SU-DHL-6 (cell line): ENCODE results near the gene CNOT6L.

ENCODE experiments used
- H2AFZ ChIP-seq: fragments of 200-600 bp; sonication (generic); 2 replicates; pipeline ENCODE4 v1.6.1; 2014; ENCODE audit warnings: low read depth, mild to moderate bottlenecking, moderate library complexity, mixed read lengths, antibody characterized with exemption, low read length; ENCODE audit not compliant: severe bottlenecking
- H3F3A ChIP-seq: fragments of 200-600 bp; shearing (Covaris generic); 2 replicates; pipeline ENCODE4 v1.6.0; 2016; ENCODE audit warnings: antibody characterized with exemption, mild to moderate bottlenecking; ENCODE audit not compliant: insufficient read depth
- H3K27ac ChIP-seq: fragments of 200-600 bp; sonication (generic); 2 replicates; pipeline ENCODE4 v1.5.1; 2016; ENCODE audit warnings: low read depth, mild to moderate bottlenecking, low read length, moderate library complexity, mixed read lengths
- H3K27me3 ChIP-seq: fragments of 200-600 bp; sonication (generic), shearing (Covaris generic); 2 replicates; pipeline ENCODE4 v1.6.0; 2014; ENCODE audit warnings: mild to moderate bottlenecking, low read length
- H3K36me3 ChIP-seq: fragments of 200-600 bp; sonication (generic); 2 replicates; pipeline ENCODE4 v1.6.1; 2014; ENCODE audit warnings: mild to moderate bottlenecking, low read length, mixed read lengths
- H3K4me2 ChIP-seq: fragments of 300-600, 200-600 bp; shearing (Covaris generic), sonication (generic); 2 replicates; pipeline ENCODE4 v1.6.0; 2014; ENCODE audit warnings: low read length, low read depth, mild to moderate bottlenecking; ENCODE audit not compliant: poor library complexity, severe bottlenecking
- H3K4me3 ChIP-seq: fragments of 200-600 bp; sonication (generic); 2 replicates; pipeline ENCODE4 v1.5.1; 2014; ENCODE audit warnings: antibody characterized with exemption, low read length, mild to moderate bottlenecking, mixed read lengths; ENCODE audit not compliant: insufficient read depth, poor library complexity, severe bottlenecking
- H3K79me2 ChIP-seq: fragments of 200-600 bp; sonication (generic); 2 replicates; pipeline ENCODE4 v1.6.1; 2014; ENCODE audit warnings: mild to moderate bottlenecking, low read length, moderate library complexity; ENCODE audit not compliant: insufficient read depth
- H3K9ac ChIP-seq: fragments of 200-600 bp; sonication (generic); 2 replicates; pipeline ENCODE4 v1.7.0; 2014; ENCODE audit warnings: mild to moderate bottlenecking, low read length
- H3K9me2 ChIP-seq: fragments of 200-600 bp; sonication (generic); replicated peaks from 2 replicates; pipeline ENCODE4 v1.6.1; 2014; ENCODE audit warnings: low read length; ENCODE audit not compliant: insufficient read depth
- H3K9me3 ChIP-seq: fragments of 200-600 bp; sonication (generic); 2 replicates; pipeline ENCODE4 v1.6.1; 2014; ENCODE audit warnings: low read length, mixed read lengths; ENCODE audit not compliant: insufficient read depth
- H4K20me1 ChIP-seq: fragments of 200-600 bp; sonication (generic); 2 replicates; pipeline ENCODE4 v1.6.1; 2014; ENCODE audit warnings: low read depth, mild to moderate bottlenecking, antibody characterized with exemption, low read length, moderate library complexity, mixed read lengths
- EZH2phosphoT487 ChIP-seq: fragments of 200-600 bp; sonication (generic), shearing (Covaris generic); conservative IDR thresholded peaks from 2 replicates; pipeline ENCODE4 v1.6.1; 2018; ENCODE audit warnings: mild to moderate bottlenecking, antibody characterized with exemption, low read length, moderate library complexity, mixed read lengths
- TF ChIP-seq, protein P1 (sequence below): fragments of 200-600 bp; sonication (generic); IDR thresholded peaks from one replicate; pipeline ENCODE4 v1.5.1; 2017; ENCODE audit warnings: antibody characterized with exemption, mild to moderate bottlenecking, low read length, moderate library complexity; ENCODE audit not compliant: insufficient read depth, poor library complexity, severe bottlenecking

The CNOT6L gene

DNA sequence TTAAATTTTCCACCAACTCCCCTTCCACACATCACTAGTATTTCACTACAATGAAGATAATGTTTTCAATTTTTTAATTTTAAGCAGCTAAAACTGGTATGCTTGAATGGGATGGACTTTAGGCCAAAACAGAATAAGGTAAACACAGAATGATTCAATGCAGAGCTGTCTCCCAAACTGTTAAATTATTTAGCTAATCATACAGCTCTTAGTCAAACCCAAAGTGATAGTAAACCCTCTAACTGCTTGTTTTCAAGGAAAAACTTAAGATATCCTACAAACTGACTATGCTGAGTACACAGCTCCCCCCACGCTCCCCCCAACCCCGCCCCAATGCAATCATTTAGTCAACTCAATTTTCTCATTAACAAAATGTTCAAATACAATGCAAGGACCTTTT is 30.2 kb downstream of the CNOT6L start:
- H3K9me2 ChIP-seq = no peaks in the 10 kb centered on the region

DNA sequence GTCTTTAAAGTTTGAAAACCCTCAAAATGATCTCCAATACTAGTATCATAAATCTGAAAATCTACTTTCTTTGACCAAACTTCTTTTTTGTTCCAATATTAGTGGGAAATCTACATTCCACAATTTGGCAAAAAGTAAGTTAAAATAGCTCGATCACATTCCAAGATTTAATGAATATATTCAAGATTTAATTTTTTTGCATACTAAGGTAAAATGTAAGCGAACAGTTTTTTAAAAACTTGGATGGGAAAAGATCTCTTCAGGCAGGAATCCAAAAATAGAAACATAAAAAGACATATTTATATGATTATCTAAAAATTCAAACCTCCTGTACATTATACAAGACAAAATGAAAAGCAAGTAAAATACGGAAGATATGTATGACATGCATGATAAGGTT is 31.2 kb downstream of the CNOT6L start:
- Histone ChIP-seq H3K79me2 (peaks cover 17% of the 10 kb centered on the region; the same call in 1 of the 2 replicates), H3K4me3 (no peak overlapping the region), H4K20me1 (no peaks in the 10 kb centered on the region)

More for the DNA sequence above, 30.2 kb downstream of the CNOT6L start:
- no peak overlapping the region for H3K4me2 ChIP-seq
- H3F3A ChIP-seq = no peaks in the 10 kb centered on the region
- H3K27me3 ChIP-seq = no peaks in the 10 kb centered on the region
- no peak overlapping the region for H3K4me3 ChIP-seq
- no peaks in the 10 kb centered on the region for H3K36me3 ChIP-seq
- no peak overlapping the region for H2AFZ ChIP-seq
- TF ChIP-seq EZH2phosphoT487 = no peak
- TF ChIP-seq, protein P1, sequence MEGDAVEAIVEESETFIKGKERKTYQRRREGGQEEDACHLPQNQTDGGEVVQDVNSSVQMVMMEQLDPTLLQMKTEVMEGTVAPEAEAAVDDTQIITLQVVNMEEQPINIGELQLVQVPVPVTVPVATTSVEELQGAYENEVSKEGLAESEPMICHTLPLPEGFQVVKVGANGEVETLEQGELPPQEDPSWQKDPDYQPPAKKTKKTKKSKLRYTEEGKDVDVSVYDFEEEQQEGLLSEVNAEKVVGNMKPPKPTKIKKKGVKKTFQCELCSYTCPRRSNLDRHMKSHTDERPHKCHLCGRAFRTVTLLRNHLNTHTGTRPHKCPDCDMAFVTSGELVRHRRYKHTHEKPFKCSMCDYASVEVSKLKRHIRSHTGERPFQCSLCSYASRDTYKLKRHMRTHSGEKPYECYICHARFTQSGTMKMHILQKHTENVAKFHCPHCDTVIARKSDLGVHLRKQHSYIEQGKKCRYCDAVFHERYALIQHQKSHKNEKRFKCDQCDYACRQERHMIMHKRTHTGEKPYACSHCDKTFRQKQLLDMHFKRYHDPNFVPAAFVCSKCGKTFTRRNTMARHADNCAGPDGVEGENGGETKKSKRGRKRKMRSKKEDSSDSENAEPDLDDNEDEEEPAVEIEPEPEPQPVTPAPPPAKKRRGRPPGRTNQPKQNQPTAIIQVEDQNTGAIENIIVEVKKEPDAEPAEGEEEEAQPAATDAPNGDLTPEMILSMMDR = no peak
- H3K27ac ChIP-seq = no peak overlapping the region
- no peak overlapping the region for H3K9ac ChIP-seq
- H3K79me2 ChIP-seq = peaks cover 17% of the 10 kb centered on the region; the same call in 1 of the 2 replicates
- no peaks in the 10 kb centered on the region for H4K20me1 ChIP-seq
- H3K9me3 ChIP-seq = no peaks in the 10 kb centered on the region

GRCh38 chr4:77785669-77786068 is 33.5 kb downstream of the CNOT6L start:
- no peaks in the 10 kb centered on the region for H3F3A ChIP-seq
- H3K79me2 ChIP-seq = peaks cover 12% of the 10 kb centered on the region; the same call in 1 of the 2 replicates
- H3K4me2 ChIP-seq = no peak overlapping the region
- H3K9ac ChIP-seq = no peak overlapping the region
- H4K20me1 ChIP-seq = no peaks in the 10 kb centered on the region
- no peak overlapping the region for H3K4me3 ChIP-seq
- no peaks in the 10 kb centered on the region for H3K9me2 ChIP-seq
- no peaks in the 10 kb centered on the region for H3K27me3 ChIP-seq
- H3K36me3 ChIP-seq = no peaks in the 10 kb centered on the region
- H2AFZ ChIP-seq = no peak overlapping the region
- TF ChIP-seq, protein P1 = no peak
- TF ChIP-seq EZH2phosphoT487 = no peak
- H3K9me3 ChIP-seq = no peaks in the 10 kb centered on the region
- H3K27ac ChIP-seq = no peak overlapping the region

More for the DNA sequence above, 31.2 kb downstream of the CNOT6L start:
- Histone ChIP-seq H3K4me2 (no peak overlapping the region), H3K9me3 (no peaks in the 10 kb centered on the region), H3K27ac (no peak overlapping the region), H3K9ac (no peak overlapping the region), H3K9me2 (no peaks in the 10 kb centered on the region), H3K27me3 (no peaks in the 10 kb centered on the region), H2AFZ (no peak overlapping the region), H3F3A (no peaks in the 10 kb centered on the region), H3K36me3 (no peaks in the 10 kb centered on the region)
- TF ChIP-seq, protein P1 = no peak
- TF ChIP-seq EZH2phosphoT487 = no peak
